Medulla oblongata (tissue), 1 donor: ENCODE results near the gene MEP1B.
A peak's percentile ranks its signal among the peaks of the same experiment; 100 is the strongest.
"Not testable (repeated sequence)": the region's sequence is repeated elsewhere in the genome, so short reads cannot be mapped to it uniquely, and the experiment has no call there.

Experiments
- DNase-seq: peaks from one replicate; pipeline ENCODE4 v3.0.0-alpha.2; 2015; ENCODE audit errors: extremely low spot score

MEP1B gene

DNA sequence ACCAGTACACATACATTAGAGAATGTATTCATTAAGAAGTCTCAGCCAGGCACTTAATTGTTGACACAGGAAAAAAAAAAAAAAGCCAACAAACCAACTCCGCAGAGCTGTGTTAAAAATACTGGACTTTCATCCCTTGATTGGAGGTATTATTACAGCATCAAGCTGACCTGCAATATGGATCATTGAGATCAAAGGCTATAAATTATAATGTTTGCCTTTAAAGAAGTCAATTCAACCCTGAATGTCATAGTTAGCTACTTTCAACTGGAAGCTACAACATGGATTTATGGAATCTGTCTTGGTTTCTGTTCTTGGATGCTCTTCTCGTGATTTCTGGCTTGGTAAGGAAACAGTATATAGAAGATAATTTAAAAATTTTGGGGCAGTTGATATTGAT is at the start of gene MEP1B:
Gene MEP1B (plus strand): TSS at position 250 of the 400 bp plus-strand sequence. CDS start 32 bp downstream, at position 282.
- no peak for DNase-seq

- no peak for DNase-seq
These were observed 41.5 kb upstream of the MEP1B start for GRCh38 chr18:32148185-32148870.

DNA sequence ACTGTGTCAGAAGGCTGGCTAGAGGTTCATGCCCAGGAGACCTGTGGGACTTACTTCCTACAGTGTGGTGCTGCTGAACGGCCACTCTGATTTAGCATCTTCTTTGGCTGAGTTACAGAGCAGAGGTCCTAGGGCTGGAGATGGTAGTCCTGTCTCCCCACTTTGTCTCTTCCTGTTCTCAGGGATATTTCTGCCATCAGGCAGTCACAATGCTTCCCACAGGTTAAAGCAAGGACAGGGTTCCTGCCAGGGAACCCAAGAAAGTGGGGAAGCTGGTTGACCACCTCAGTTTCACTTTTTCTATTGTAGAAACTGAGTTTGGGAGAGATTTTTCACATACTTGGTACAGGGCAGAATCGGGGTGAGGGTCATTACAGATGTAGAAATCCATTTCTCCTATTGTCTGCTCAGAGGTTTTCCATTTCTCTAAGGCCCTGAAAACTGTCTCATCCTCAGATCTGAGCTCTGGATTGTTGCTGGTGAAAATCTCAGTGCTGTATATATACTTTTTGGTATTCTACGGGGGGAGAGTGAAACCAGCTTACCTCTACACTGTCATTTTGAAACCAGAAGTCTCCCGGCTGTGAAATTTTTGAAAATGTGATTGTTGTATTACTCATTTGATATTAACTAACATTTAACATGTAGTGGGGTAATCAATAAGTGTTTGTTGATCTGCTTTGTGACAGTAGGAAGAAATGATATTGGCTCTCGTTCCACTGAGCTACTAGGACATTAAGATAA is 37.0 kb upstream of the MEP1B start:
- no peak for DNase-seq

GRCh38 chr18:32156855-32157254 is 33.0 kb upstream of the MEP1B start:
- DNase-seq = no peak

DNA sequence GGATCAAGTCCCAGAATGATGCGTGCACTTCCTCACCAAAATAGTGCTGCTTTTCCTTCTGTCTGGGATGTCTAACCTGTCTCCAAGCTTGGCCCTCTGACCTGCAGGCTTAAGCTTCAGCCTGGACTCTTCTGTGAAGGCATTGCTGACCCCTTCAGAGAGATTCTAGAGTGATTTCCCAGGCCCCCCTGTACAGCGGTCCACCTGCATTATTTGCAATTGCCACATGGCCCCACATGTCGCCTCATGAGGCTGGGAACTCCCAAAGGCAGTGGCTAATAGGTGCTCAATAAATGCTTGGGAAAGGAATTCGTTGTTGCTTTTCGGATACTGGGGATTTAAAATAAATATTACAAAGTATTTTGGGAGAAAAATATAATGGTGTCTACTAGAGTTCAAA is 32.3 kb upstream of the MEP1B start:
- DNase-seq = no peak

- peak; percentile 96 for DNase-seq
These were observed 31.7 kb upstream of the MEP1B start for GRCh38 chr18:32158108-32158624.

DNA sequence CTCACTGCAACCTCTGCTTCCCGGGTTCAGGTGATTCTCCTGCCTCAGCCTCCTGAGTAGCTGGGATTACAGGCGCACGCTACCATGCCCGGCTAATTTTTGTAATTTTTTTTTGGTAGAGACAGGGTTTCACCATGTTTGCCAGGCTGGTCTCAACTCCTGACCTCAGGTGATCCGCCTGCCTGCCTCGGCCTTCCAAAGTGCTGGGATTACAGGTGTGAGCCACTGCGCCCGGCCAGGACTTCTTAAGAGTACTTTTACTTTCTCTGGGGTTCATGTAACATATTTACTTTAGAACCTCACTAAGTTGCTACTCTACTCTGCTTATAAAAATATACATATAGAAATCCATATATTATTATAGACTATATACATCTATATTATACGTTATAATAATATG is 31.2 kb upstream of the MEP1B start:
- not testable (repeated sequence) for DNase-seq

GRCh38 chr18:32160547-32160946 is 29.3 kb upstream of the MEP1B start:
- DNase-seq = no peak

- DNase-seq = no peak
These were observed 21.7 kb upstream of the MEP1B start for GRCh38 chr18:32167980-32168730.

DNA sequence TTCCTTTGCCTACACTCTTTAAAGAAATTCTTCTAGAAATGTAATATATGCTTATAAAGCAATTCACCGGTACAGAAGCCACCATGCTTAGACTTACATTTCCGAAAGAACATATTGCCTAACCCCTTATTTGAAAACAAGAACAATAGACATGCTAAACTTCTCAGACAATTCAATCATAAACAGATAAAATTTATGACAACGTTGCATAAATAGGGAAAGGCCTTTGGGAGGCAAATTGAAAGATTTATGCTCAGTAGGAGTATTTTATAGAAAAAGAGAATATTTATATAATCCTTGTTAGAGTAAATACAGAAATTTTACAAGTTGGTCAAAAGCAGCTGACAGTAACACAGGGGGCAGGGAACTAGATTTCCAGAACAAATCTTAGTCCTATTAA is 16.2 kb upstream of the MEP1B start:
- no peak for DNase-seq

DNA sequence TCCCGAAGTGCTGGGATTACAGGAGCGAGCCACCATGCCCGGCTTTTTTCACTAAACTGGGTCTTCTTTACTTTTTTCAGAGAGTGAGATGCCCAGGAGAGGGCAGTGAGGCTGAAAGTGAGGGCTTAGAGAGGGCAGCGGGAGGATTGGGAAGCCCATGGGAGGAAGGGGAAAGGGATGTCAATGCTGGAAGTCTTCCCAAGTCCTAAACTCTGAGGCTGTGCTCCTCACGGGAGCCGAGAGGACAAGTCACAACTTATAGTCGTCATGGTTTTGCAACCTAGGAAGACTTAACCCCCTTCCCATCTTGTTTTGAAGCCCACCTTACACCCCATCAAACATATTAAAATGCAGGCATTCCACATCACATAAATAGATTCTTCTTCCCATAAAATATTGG is 15.1 kb upstream of the MEP1B start:
- DNase-seq = no peak

DNA sequence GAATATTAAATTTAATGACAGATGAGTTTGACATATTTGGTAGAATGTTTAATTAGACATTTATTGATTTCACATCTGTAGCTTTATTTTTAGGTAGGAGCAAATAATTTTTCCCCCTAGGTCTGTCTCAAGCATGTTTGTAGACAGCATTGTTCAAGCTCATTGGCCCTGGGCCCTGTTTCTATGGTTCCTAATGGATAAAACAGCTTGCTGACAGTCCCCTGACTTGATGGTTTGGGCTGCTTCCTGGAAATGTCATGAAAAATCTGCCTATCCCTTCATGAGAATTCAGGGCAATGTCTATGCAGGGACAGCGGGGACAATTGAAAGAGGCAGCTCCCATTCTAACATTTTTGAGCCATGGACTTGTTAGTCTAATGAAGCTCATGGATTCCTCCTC is 14.6 kb upstream of the MEP1B start:
- DNase-seq = peak; percentile 88

DNA sequence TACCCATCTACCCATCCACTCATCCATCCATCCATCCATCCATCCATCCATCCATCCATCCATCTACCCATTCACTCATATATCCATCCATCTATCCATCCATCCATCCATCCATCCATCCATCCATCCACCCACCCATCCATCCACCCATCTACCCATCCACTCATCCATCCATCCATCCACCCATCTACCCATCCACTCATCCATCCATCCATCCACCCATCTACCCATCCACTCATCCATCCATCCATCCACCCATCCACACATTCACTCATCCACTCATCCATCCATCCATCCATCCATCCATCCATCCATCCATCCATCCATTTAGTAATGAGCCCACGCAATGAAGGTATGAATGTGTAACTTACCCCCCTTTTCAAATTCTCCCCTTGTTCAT is 13.1 kb upstream of the MEP1B start:
- DNase-seq = not testable (repeated sequence)

GRCh38 chr18:32177530-32177929 is 12.3 kb upstream of the MEP1B start:
- DNase-seq = no peak

- no peak for DNase-seq
These were observed 6.3 kb upstream of the MEP1B start for GRCh38 chr18:32183503-32183902.

GRCh38 chr18:32190209-32190608 is 370 bp downstream of the MEP1B start:
- DNase-seq = no peak

DNA sequence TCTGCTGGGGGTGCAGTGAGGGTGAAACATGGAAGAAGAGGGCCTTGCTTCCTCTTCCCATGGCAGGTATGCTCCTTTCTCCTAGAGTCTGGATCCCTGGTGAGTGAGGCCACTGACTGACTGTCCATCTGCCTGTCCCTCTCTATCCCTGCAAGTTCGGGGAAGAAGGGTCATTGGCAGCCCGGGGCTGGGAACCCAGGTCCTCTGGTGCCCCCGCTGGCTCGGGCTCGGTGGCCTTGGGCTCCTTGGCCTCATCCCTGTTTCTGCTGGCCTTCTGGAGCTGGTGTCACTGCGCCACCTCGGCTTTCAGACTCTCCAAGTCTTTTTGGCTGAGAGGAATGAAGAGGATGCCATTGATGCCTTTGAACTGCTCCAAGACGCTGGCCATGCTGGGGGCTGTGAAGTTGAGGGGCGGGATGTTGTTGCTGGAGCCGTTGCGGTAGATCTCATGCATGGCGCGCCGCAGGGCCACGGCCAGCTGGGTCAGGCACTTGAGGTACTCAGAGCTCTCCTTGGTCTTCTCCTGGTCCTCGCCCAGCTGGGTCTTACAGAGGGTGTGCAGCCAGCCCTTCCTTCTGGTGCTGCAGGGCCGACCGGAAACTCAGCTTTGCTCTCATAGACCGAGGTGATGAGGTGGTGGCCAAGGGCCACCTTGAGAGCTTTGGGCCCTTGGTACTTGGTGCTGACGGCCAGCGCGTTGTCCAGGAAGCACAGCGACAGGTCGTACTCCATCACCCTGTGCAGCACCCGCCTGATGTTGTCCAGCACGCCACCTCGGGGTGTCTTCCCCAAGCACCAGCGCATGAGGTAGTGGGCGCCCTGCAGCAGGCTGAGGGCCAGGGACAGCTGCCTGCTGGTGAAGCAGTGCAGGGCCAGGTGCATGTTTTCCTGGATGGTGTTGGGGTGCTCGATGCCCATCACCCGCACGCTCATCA is 6.3 kb downstream of the MEP1B start:
- DNase-seq = no peak

GRCh38 chr18:32200766-32201165 is 10.9 kb downstream of the MEP1B start:
- DNase-seq = peak; percentile 7

GRCh38 chr18:32201948-32202672 is 12.3 kb downstream of the MEP1B start:
- DNase-seq = no peak

- DNase-seq = no peak
These were observed 18.2 kb downstream of the MEP1B start for GRCh38 chr18:32208023-32208422.

GRCh38 chr18:32208577-32208976 is 18.7 kb downstream of the MEP1B start:
- no peak for DNase-seq
